Parathyroid adenoma (tissue), 2 donors: Measurements from ENCODE around the gene IQCN.
A peak's percentile ranks its signal among the peaks of the same experiment; 100 is the strongest.

Source experiments
- H2AFZ ChIP-seq: fragments of 300-600 bp; sonication (generic); one replicate; pipeline ENCODE4 v1.7.0; 2017; ENCODE audit warnings: antibody characterized with exemption, mild to moderate bottlenecking
- H3K27ac ChIP-seq: fragments of 300-600 bp; sonication (generic); one replicate; pipeline ENCODE4 v1.7.0; 2017
- H3K27me3 ChIP-seq: fragments of 300-600 bp; sonication (generic); one replicate; pipeline ENCODE4 v1.7.0; 2017; ENCODE audit warnings: low read length; ENCODE audit not compliant: control insufficient read depth, insufficient read depth
- H3K36me3 ChIP-seq: fragments of 300-600 bp; sonication (generic); one replicate; pipeline ENCODE4 v1.7.0; 2017; ENCODE audit warnings: low read length; ENCODE audit not compliant: control insufficient read depth, insufficient read depth
- H3K4me1 ChIP-seq: fragments of 300-600 bp; sonication (generic); one replicate; pipeline ENCODE4 v1.7.0; 2017; ENCODE audit warnings: control low read depth
- H3K4me2 ChIP-seq: fragments of 300-600 bp; sonication (generic); one replicate; pipeline ENCODE4 v1.7.0; 2017; ENCODE audit warnings: low read length
- H3K4me3 ChIP-seq: fragments of 300-600 bp; sonication (generic); one replicate; pipeline ENCODE4 v1.7.0; 2017; ENCODE audit warnings: low read depth, low read length
- H3K79me2 ChIP-seq: fragments of 300-600 bp; sonication (generic); one replicate; pipeline ENCODE4 v1.7.0; 2017; ENCODE audit warnings: control low read depth
- H3K9ac ChIP-seq: fragments of 300-600 bp; sonication (generic); one replicate; pipeline ENCODE4 v1.7.0; 2017; ENCODE audit warnings: mild to moderate bottlenecking
- H3K9me3 ChIP-seq: fragments of 300-600 bp; sonication (generic); one replicate; pipeline ENCODE4 v1.7.0; 2017; ENCODE audit warnings: low read length; ENCODE audit not compliant: control insufficient read depth
- TF ChIP-seq, protein P1 (sequence below): fragments of 300-600 bp; sonication (generic); IDR thresholded peaks from one replicate; pipeline ENCODE4 v1.7.0; 2017; ENCODE audit warnings: antibody characterized with exemption, mild to moderate bottlenecking
- donor health status: primary hyperparathyroidism.

The IQCN gene

DNA sequence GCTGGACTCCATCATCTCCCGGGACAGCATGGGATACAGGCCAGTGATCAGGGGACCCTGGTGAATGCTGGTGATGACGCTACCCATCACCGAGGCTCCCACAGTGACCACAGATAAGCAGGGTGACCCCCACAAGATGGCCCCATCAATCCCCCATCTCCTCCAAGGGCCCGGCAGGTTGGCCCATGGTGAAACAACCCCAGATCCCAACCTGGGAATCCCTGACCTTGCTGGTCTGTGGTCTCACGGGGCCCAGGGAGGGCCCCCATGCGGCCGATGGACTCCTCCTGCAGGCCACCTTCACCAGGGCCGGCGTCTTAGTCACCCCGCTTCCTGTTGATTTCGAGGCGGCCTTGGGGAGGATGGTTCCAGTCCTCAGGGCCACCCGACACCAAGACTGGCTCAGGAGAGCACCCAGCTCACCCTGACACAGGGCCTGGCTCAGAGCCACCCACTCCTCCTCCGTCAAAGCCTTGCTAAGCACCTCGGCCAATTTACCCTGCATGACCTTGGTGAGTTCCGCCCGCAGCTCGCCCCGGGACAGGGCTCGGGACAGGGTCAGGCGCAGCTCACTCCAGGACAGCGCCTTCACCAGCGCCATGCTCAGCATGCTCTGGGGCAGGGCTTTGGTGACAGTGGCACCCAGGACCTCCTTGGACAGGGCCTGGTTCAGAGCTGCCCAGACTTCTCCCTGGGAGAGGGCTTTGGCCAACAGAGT, 10.0 kb downstream of the IQCN start:
- Histone ChIP-seq H3K79me2 (no peaks in the 10 kb centered on the region), H3K4me2 (peak overlapping the region; percentile 43), H3K27me3 (no peaks in the 10 kb centered on the region), H3K4me1 (peaks cover 20% of the 10 kb centered on the region), H2AFZ (peak overlapping the region; percentile 72), H3K27ac (peak overlapping the region; percentile 97), H3K9me3 (no peaks in the 10 kb centered on the region), H3K9ac (peak overlapping the region; percentile 24), H3K4me3 (peak overlapping the region; percentile 8), H3K36me3 (no peaks in the 10 kb centered on the region)
- TF ChIP-seq, protein P1, sequence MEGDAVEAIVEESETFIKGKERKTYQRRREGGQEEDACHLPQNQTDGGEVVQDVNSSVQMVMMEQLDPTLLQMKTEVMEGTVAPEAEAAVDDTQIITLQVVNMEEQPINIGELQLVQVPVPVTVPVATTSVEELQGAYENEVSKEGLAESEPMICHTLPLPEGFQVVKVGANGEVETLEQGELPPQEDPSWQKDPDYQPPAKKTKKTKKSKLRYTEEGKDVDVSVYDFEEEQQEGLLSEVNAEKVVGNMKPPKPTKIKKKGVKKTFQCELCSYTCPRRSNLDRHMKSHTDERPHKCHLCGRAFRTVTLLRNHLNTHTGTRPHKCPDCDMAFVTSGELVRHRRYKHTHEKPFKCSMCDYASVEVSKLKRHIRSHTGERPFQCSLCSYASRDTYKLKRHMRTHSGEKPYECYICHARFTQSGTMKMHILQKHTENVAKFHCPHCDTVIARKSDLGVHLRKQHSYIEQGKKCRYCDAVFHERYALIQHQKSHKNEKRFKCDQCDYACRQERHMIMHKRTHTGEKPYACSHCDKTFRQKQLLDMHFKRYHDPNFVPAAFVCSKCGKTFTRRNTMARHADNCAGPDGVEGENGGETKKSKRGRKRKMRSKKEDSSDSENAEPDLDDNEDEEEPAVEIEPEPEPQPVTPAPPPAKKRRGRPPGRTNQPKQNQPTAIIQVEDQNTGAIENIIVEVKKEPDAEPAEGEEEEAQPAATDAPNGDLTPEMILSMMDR = no peak

- Histone ChIP-seq H3K4me3 (no peak overlapping the region), H3K27me3 (no peaks in the 10 kb centered on the region), H3K4me1 (peaks cover 20% of the 10 kb centered on the region), H3K9me3 (no peaks in the 10 kb centered on the region), H3K27ac (peak overlapping the region; percentile 97), H2AFZ (no peak overlapping the region), H3K36me3 (no peaks in the 10 kb centered on the region), H3K9ac (no peak overlapping the region), H3K79me2 (no peaks in the 10 kb centered on the region), H3K4me2 (peak overlapping the region; percentile 43)
- TF ChIP-seq, protein P1 = no peak
Observed at GRCh38 chr19:18263324-18264136, 10.7 kb downstream of the IQCN start.

- Histone ChIP-seq H3K9ac (no peak overlapping the region), H3K4me1 (peaks cover 20% of the 10 kb centered on the region), H3K79me2 (no peaks in the 10 kb centered on the region), H3K4me2 (no peak overlapping the region), H3K36me3 (no peaks in the 10 kb centered on the region), H2AFZ (no peak overlapping the region), H3K27me3 (no peaks in the 10 kb centered on the region), H3K4me3 (no peak overlapping the region), H3K27ac (no peak overlapping the region), H3K9me3 (no peaks in the 10 kb centered on the region)
- TF ChIP-seq, protein P1 = no peak
Observed at GRCh38 chr19:18262917-18263316, 11.3 kb downstream of the IQCN start.

- H3K79me2 ChIP-seq = no peaks in the 10 kb centered on the region
- H3K4me2 ChIP-seq = no peak overlapping the region
- TF ChIP-seq, protein P1 = no peak
- no peak overlapping the region for H3K4me3 ChIP-seq
- no peak overlapping the region for H3K9ac ChIP-seq
- H3K4me1 ChIP-seq = peaks cover 20% of the 10 kb centered on the region
- H3K27ac ChIP-seq = no peak overlapping the region
- no peaks in the 10 kb centered on the region for H3K27me3 ChIP-seq
- H2AFZ ChIP-seq = no peak overlapping the region
- no peaks in the 10 kb centered on the region for H3K36me3 ChIP-seq
- no peaks in the 10 kb centered on the region for H3K9me3 ChIP-seq
Observed at GRCh38 chr19:18262144-18262543, 12.1 kb downstream of the IQCN start.
